Uterus (tissue), 4 donors: Measurements from ENCODE around the gene SENP5. TPM values are rescaled to one million over a fixed set of nuclear protein-coding genes. Genes with fewer than 3 reads are reported as not detected.

Experiments
- DNase-seq, 2 donors: peaks; one replicate each; pipeline ENCODE4 v3.0.0-alpha.2; 2019 to 2020
- H3K27ac ChIP-seq, 2 donors: fragments of 200-600 bp; sonication (generic); 1 replicate in 1 of 2; 2 replicates in 1 of 2; pipeline ENCODE4 v1.5.1; 2016 to 2018
- H3K27me3 ChIP-seq, 2 donors: fragments of 200-600 bp; sonication (generic); one replicate each; pipeline ENCODE4 v1.5.1; 2018 to 2019; ENCODE audit warnings: control low read depth in 1 of 2
- H3K36me3 ChIP-seq, 2 donors: fragments of 200-600 bp; sonication (generic); one replicate each; pipeline ENCODE4 v1.5.1; 2019; ENCODE audit warnings: control low read depth in 1 of 2
- H3K4me1 ChIP-seq, 2 donors: fragments of 200-600 bp; sonication (generic); one replicate each; pipeline ENCODE4 v1.5.1; 2018 to 2019; ENCODE audit warnings: control low read depth in 1 of 2
- H3K4me3 ChIP-seq, 2 donors: fragments of 200-600 bp; sonication (generic); 1 replicate in 1 of 2; 2 replicates in 1 of 2; pipeline ENCODE4 v1.5.1; 2018 to 2019; ENCODE audit warnings: mild to moderate bottlenecking in 1 of 2
- H3K9me3 ChIP-seq, 2 donors: fragments of 200-600 bp; sonication (generic); one replicate each; pipeline ENCODE4 v1.5.1; 2019; ENCODE audit warnings: control low read depth in 1 of 2
- CTCF ChIP-seq, 4 experiments: fragments of 200-600 bp in 2 of 4; fragments of 450-650 bp in 2 of 4; sonication (generic) in 2 of 4; IDR thresholded peaks; one replicate each; pipeline ENCODE4 v1.5.1; 2016 to 2019; ENCODE audit warnings: antibody characterized with exemption in 4 of 4, mild to moderate bottlenecking in 2 of 4, moderate library complexity in 1 of 4
- POLR2A ChIP-seq, 2 donors: fragments of 450-650 bp; IDR thresholded peaks; one replicate each; pipeline ENCODE4 v1.6.1; 2016; ENCODE audit warnings: antibody characterized with exemption in 2 of 2, mild to moderate bottlenecking in 1 of 2, moderate library complexity in 1 of 2
- intact Hi-C: fragments of 100-400 bp; cut with DNase I; formaldehyde crosslinking; loops from one replicate; pipeline ENCODE4 v1.15.1; 2023; ENCODE audit warnings: low total_unique reads
- total RNA-seq, 4 donors: library from RNA; depleted of rRNA in 3 of 4; stranded (reverse); fragments of >200 nt in 3 of 4; gene quantifications; one replicate each; pipeline versions ENCODE4 v1.1.0 to v1.2.4, GENCODE V29; 2014 to 2023
- donor health status: DM: yes; HTN: yes; CAD: no.

The SENP5 gene
- total RNA-seq, 4 donors from 2014 or later: 31.8 to 130 (median 59.6) TPM

GRCh38 chr3:196902296-196902695 is 34.6 kb downstream of the SENP5 start:
- Histone ChIP-seq H3K36me3 (no peaks in the 10 kb centered on the region), H3K27me3 (no peaks in the 10 kb centered on the region), H3K4me1 (no peaks in the 10 kb centered on the region), H3K9me3 (no peaks in the 10 kb centered on the region), H3K4me3 (no peak overlapping the region), H3K27ac (no peak overlapping the region)
- no peak for DNase-seq
- TF ChIP-seq CTCF (IDR thresholded peaks at IDR 0.05) (no peak), POLR2A (IDR thresholded peaks at IDR 0.05) (no peak)
- intact Hi-C loops: no loop called here

- Histone ChIP-seq H3K9me3 (no peaks in the 10 kb centered on the region), H3K4me3 (no peak overlapping the region), H3K4me1 (no peaks in the 10 kb centered on the region), H3K27me3 (no peaks in the 10 kb centered on the region), H3K27ac (no peak overlapping the region), H3K36me3 (no peaks in the 10 kb centered on the region)
- TF ChIP-seq POLR2A (IDR thresholded peaks at IDR 0.05) (no peak), CTCF (IDR thresholded peaks at IDR 0.05) (no peak)
- no peak for DNase-seq
- intact Hi-C loops: no loop called here
These were observed 36.0 kb downstream of the SENP5 start for GRCh38 chr3:196903740-196904139.

GRCh38 chr3:196914866-196915265 is 47.1 kb downstream of the SENP5 start:
- H3K27ac ChIP-seq: no peak overlapping the region
- H3K27me3 ChIP-seq: no peaks in the 10 kb centered on the region
- intact Hi-C loops: no loop called here
- H3K4me3 ChIP-seq: no peak overlapping the region
- TF ChIP-seq POLR2A (IDR thresholded peaks at IDR 0.05) (no peak), CTCF (IDR thresholded peaks at IDR 0.05) (no peak)
- H3K36me3 ChIP-seq: no peaks in the 10 kb centered on the region
- H3K9me3 ChIP-seq: no peaks in the 10 kb centered on the region
- no peak for DNase-seq
- no peaks in the 10 kb centered on the region for H3K4me1 ChIP-seq

- intact Hi-C loops: no loop called here
- Histone ChIP-seq H3K4me3 (no peak overlapping the region), H3K27ac (no peak overlapping the region), H3K36me3 (no peaks in the 10 kb centered on the region), H3K9me3 (no peaks in the 10 kb centered on the region), H3K4me1 (no peaks in the 10 kb centered on the region), H3K27me3 (no peaks in the 10 kb centered on the region)
- no peak for TF ChIP-seq CTCF (IDR thresholded peaks at IDR 0.05)
- no peak for TF ChIP-seq POLR2A (IDR thresholded peaks at IDR 0.05)
- DNase-seq: no peak
These were observed 47.7 kb downstream of the SENP5 start for GRCh38 chr3:196915375-196915774.

GRCh38 chr3:196916221-196916620 is 48.5 kb downstream of the SENP5 start:
- no peaks in the 10 kb centered on the region for H3K9me3 ChIP-seq
- no peaks in the 10 kb centered on the region for H3K36me3 ChIP-seq
- intact Hi-C loops: no loop called here
- no peaks in the 10 kb centered on the region for H3K27me3 ChIP-seq
- H3K4me1 ChIP-seq: no peaks in the 10 kb centered on the region
- no peak overlapping the region for H3K27ac ChIP-seq
- TF ChIP-seq CTCF (IDR thresholded peaks at IDR 0.05) (no peak), POLR2A (IDR thresholded peaks at IDR 0.05) (no peak)
- no peak for DNase-seq
- no peak overlapping the region for H3K4me3 ChIP-seq
